Nephron progenitor cell (in vitro differentiated cells): ENCODE results near the gene ZNF746.
A peak's percentile ranks its signal among the peaks of the same experiment; 100 is the strongest.

Experiments used
- DNase-seq: peaks from one replicate; pipeline ENCODE4 v3.0.0; 2021
- H3K27ac Mint-ChIP-seq: 2 replicates; pipeline ENCODE4 v1.8.0; 2021; ENCODE audit warnings: mild to moderate bottlenecking, moderate library complexity, mixed read lengths
- H3K27me3 Mint-ChIP-seq: 2 replicates; pipeline ENCODE4 v1.8.0; 2021; ENCODE audit warnings: mild to moderate bottlenecking, low read depth, mixed read lengths; ENCODE audit not compliant: poor library complexity
- H3K36me3 Mint-ChIP-seq: 2 replicates; pipeline ENCODE4 v1.8.0; 2021; ENCODE audit warnings: low read depth, mixed read lengths
- H3K4me1 Mint-ChIP-seq: 2 replicates; pipeline ENCODE4 v1.8.0; 2021; ENCODE audit warnings: mixed read lengths
- H3K4me3 Mint-ChIP-seq: 2 replicates; pipeline ENCODE4 v1.8.0; 2021; ENCODE audit warnings: mild to moderate bottlenecking, moderate library complexity, mixed read lengths
- H3K9me3 Mint-ChIP-seq: 2 replicates; pipeline ENCODE4 v1.8.0; 2021; ENCODE audit warnings: mild to moderate bottlenecking, moderate library complexity, mixed read lengths
- CTCF ChIP-seq: fragments of 200-600 bp; sonication (generic); IDR thresholded peaks from 2 replicates; pipeline ENCODE4 v1.5.0; 2021; ENCODE audit warnings: antibody characterized with exemption

Gene ZNF746

GRCh38 chr7:149467321-149467859 lies 30.2 kb downstream of the ZNF746 start:
- H3K36me3 Mint-ChIP-seq: peaks cover 36% of the 10 kb centered on the region
- DNase-seq: no peak
- H3K4me1 Mint-ChIP-seq: no peaks in the 10 kb centered on the region
- no peak for TF ChIP-seq CTCF
- peaks cover 18% of the 10 kb centered on the region for H3K27me3 Mint-ChIP-seq
- peaks cover 52% of the 10 kb centered on the region for H3K9me3 Mint-ChIP-seq
- no peak overlapping the region for H3K27ac Mint-ChIP-seq
- H3K4me3 Mint-ChIP-seq: no peak overlapping the region

GRCh38 chr7:149466364-149466763 lies 31.2 kb downstream of the ZNF746 start:
- Mint-ChIP-seq H3K27ac (no peak overlapping the region), H3K27me3 (peaks cover 27% of the 10 kb centered on the region), H3K4me3 (no peak overlapping the region), H3K9me3 (peaks cover 42% of the 10 kb centered on the region), H3K4me1 (peaks cover 1% of the 10 kb centered on the region), H3K36me3 (peaks cover 26% of the 10 kb centered on the region)
- no peak for TF ChIP-seq CTCF
- no peak for DNase-seq

- Mint-ChIP-seq H3K9me3 (peaks cover 27% of the 10 kb centered on the region), H3K27me3 (peaks cover 34% of the 10 kb centered on the region), H3K36me3 (peaks cover 8% of the 10 kb centered on the region), H3K4me3 (no peak overlapping the region), H3K4me1 (peaks cover 11% of the 10 kb centered on the region), H3K27ac (no peak overlapping the region)
- no peak for TF ChIP-seq CTCF
- DNase-seq: no peak
Observed at GRCh38 chr7:149463500-149464161, 34.0 kb downstream of the ZNF746 start.

GRCh38 chr7:149462101-149462520 lies 35.5 kb downstream of the ZNF746 start:
- peaks cover 36% of the 10 kb centered on the region for H3K27me3 Mint-ChIP-seq
- DNase-seq: no peak
- H3K36me3 Mint-ChIP-seq: peaks cover 4% of the 10 kb centered on the region
- H3K27ac Mint-ChIP-seq: no peak overlapping the region
- peak overlapping the region; percentile 33 for H3K4me3 Mint-ChIP-seq
- no peak for TF ChIP-seq CTCF
- peaks cover 15% of the 10 kb centered on the region for H3K9me3 Mint-ChIP-seq
- peaks cover 18% of the 10 kb centered on the region for H3K4me1 Mint-ChIP-seq

GRCh38 chr7:149460493-149461277 lies 36.9 kb downstream of the ZNF746 start, which contains the start of gene ZNF777:
ZNF777 (minus strand) TSS chr7:149461062; CDS start chr7:149456022, 5,040 bp downstream.
- H3K36me3 Mint-ChIP-seq: peaks cover 2% of the 10 kb centered on the region
- TF ChIP-seq CTCF: no peak
- peak within 1 kb of the TSS; percentile 84 for H3K4me3 Mint-ChIP-seq
- peaks cover 4% of the 10 kb centered on the region for H3K9me3 Mint-ChIP-seq
- H3K27me3 Mint-ChIP-seq: peaks cover 32% of the 10 kb centered on the region
- peak; percentile 74 for DNase-seq
- H3K4me1 Mint-ChIP-seq: peaks cover 18% of the 10 kb centered on the region
- H3K27ac Mint-ChIP-seq: no peak within 1 kb of the TSS
